Ovary (tissue), 3 donors: ENCODE measurements around the gene MANEAL.

Experiments used
- CTCF ChIP-seq, 3 donors: fragments of 450-650 bp in 2 of 3; fragments of 200-600 bp in 1 of 3; IDR thresholded peaks; one replicate each; pipeline versions ENCODE4 v1.5.1 to v1.8.0; 2016 to 2022; ENCODE audit warnings: antibody characterized with exemption in 3 of 3, mild to moderate bottlenecking in 1 of 3
- EP300 ChIP-seq: sonication (generic); formaldehyde crosslinking; IDR thresholded peaks from one replicate; pipeline ENCODE4 v1.6.1; 2017; ENCODE audit warnings: antibody characterized with exemption
- POLR2A ChIP-seq: fragments of 450-650 bp; IDR thresholded peaks from one replicate; pipeline ENCODE4 v1.6.1; 2017; ENCODE audit warnings: antibody characterized with exemption, mild to moderate bottlenecking, moderate library complexity
- donor health status: DM: no; HTN: no; CAD: no.

- no peak for TF ChIP-seq CTCF (IDR thresholded peaks at IDR 0.05)
- no peak for TF ChIP-seq POLR2A
- TF ChIP-seq EP300 = no peak
Observed at GRCh38 chr1:37753473-37754321, 40.0 kb upstream of the MANEAL start.
